HEK293T (cell line): ENCODE measurements around the gene KMT2C.

Experiments used
- ARNT ChIP-seq: fragments of 450-650 bp; IDR thresholded peaks from 2 replicates; pipeline ENCODE4 v1.6.1; 2017; ENCODE audit warnings: mild to moderate bottlenecking
- BHLHE40 ChIP-seq: fragments of 450-650 bp; IDR thresholded peaks from 2 replicates; pipeline ENCODE4 v1.6.1; 2016; ENCODE audit warnings: mild to moderate bottlenecking, moderate library complexity, borderline replicate concordance
- CTBP1 ChIP-seq: fragments of 450-650 bp; IDR thresholded peaks from 2 replicates; pipeline ENCODE4 v1.6.1; 2016; ENCODE audit warnings: borderline replicate concordance
- ELF4 ChIP-seq: fragments of 450-650 bp; IDR thresholded peaks from 2 replicates; pipeline ENCODE4 v1.6.1; 2017; ENCODE audit warnings: antibody characterized with exemption
- FOXA1 ChIP-seq: fragments of 450-650 bp; IDR thresholded peaks from 2 replicates; pipeline ENCODE4 v1.6.1; 2016; ENCODE audit warnings: mild to moderate bottlenecking
- FOXK2 ChIP-seq: fragments of 450-650 bp; IDR thresholded peaks from 2 replicates; pipeline ENCODE4 v1.6.1; 2016; ENCODE audit warnings: mild to moderate bottlenecking
- FOXM1 ChIP-seq: fragments of 450-650 bp; IDR thresholded peaks from 2 replicates; pipeline ENCODE4 v1.6.1; 2017; ENCODE audit warnings: mild to moderate bottlenecking, borderline replicate concordance
- HDGF ChIP-seq: fragments of 450-650 bp; IDR thresholded peaks from 2 replicates; pipeline ENCODE4 v1.6.1; 2017; ENCODE audit warnings: antibody characterized with exemption, borderline replicate concordance
- LEF1 ChIP-seq: fragments of 450-650 bp; IDR thresholded peaks from 2 replicates; pipeline ENCODE4 v1.6.1; 2017; ENCODE audit warnings: mild to moderate bottlenecking, borderline replicate concordance
- NFRKB ChIP-seq: fragments of 450-650 bp; IDR thresholded peaks from 2 replicates; pipeline ENCODE4 v1.6.1; 2016; ENCODE audit warnings: mild to moderate bottlenecking, moderate library complexity
- SP1 ChIP-seq: fragments of 450-650 bp; IDR thresholded peaks from 2 replicates; pipeline ENCODE4 v1.6.1; 2017
- SUZ12 ChIP-seq: fragments of 450-650 bp; IDR thresholded peaks from 2 replicates; pipeline ENCODE4 v1.6.1; 2016; ENCODE audit warnings: mild to moderate bottlenecking
- TARDBP ChIP-seq: fragments of 450-650 bp; IDR thresholded peaks from 2 replicates; pipeline ENCODE4 v1.6.1; 2016
- TF ChIP-seq, protein P1 (sequence below): fragments of 450-650 bp; IDR thresholded peaks from 2 replicates; pipeline ENCODE4 v1.6.1; 2016

GRCh38 chr7:152122540-152122939, 313.3 kb downstream of the KMT2C start:
- TF ChIP-seq FOXA1 (no peak), ARNT (no peak), LEF1 (no peak), BHLHE40 (no peak), SUZ12 (no peak), ELF4 (no peak), CTBP1 (no peak), FOXK2 (no peak), TARDBP (no peak), SP1 (no peak), FOXM1 (no peak), NFRKB (no peak), HDGF (no peak)
- TF ChIP-seq, protein P1, sequence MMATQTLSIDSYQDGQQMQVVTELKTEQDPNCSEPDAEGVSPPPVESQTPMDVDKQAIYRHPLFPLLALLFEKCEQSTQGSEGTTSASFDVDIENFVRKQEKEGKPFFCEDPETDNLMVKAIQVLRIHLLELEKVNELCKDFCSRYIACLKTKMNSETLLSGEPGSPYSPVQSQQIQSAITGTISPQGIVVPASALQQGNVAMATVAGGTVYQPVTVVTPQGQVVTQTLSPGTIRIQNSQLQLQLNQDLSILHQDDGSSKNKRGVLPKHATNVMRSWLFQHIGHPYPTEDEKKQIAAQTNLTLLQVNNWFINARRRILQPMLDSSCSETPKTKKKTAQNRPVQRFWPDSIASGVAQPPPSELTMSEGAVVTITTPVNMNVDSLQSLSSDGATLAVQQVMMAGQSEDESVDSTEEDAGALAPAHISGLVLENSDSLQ, result no peak
